NCI-H146 treated with DMSO at 0.1 percent for 48 hours (cell line): ENCODE data around the gene COMMD6.

ENCODE experiments used
- DNase-seq: peaks from one replicate; lab custom pipeline; 2025; ENCODE audit not compliant: unreplicated experiment; lab: John Stamatoyannopoulos, UW

COMMD6 gene

DNA sequence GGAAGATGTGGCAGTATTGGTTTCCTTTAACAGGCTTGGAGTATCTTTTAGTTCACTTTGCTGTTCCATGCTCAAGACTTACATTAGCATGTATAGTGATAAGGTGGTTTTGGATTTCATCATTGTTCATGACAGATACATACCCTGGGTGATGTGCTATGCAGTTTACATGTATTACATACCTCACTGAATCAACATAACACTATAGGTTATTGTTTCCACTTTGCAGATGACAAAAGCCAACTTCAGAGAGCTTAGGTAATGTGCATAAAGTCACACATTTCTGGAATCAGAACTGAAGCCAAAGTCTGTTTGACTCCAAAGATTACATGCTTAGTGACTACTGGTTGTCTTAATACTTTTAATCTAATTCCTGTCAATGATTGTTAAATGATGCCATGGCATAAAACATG, 7.1 kb downstream of the COMMD6 start:
- no peak for DNase-seq

GRCh38 chr13:75521956-75522355, 15.7 kb downstream of the COMMD6 start:
- DNase-seq, result no peak

DNA sequence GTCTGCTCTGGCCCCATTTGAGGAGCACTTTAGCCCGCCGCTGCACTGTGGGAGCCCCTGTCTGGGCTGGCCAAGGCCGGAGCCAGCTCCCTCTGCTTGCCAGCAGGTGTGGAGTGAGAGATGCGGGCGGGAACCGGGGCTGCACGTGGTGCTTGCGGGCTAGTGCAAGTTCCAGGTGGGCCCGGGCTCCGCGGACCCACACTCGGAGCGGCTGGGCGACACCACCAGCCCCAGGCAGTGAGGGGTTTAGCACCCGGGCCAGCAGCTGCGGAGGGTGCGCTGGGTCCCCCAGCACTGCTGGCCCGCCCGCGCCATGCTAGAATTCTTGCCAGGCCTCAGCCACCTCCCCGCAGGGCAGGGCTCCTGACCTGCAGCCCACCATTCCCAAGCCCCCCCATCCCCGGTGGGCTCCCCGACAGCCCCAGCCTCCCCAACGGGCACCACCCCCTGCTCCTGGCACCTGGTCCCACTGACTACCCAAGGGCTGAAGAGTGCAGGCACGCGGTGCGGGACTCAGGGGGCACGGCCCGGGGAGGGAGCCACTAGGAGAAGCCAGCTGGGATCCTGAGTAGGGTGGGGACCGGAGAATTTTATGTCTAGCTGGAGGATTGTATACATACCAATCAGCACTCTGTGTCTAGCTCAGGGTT, 19.1 kb downstream of the COMMD6 start:
- no peak for DNase-seq

- no peak for DNase-seq
Measured at GRCh38 chr13:75514080-75514995, 23.3 kb downstream of the COMMD6 start.

DNA sequence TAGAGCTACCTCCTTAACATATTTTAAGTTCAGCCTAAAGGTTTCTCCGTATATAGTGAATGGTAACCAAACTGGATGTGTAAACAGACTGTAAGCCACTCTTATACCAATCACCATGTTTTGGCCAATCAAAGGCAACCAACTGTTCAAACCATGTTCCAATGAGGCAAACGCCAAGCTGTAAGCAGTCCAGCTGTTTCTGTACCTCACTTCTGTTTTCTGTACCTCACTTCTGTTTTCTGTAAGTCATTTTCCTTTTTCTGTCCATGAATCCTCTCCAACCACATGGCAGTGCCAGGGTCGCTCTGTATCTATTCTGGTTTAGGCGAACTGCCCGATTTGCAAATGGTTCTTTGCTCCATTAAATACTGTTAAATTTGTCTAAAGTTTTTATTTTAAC, 24.4 kb downstream of the COMMD6 start:
- no peak for DNase-seq

GRCh38 chr13:75512253-75512652, 25.4 kb downstream of the COMMD6 start:
- DNase-seq, result no peak

GRCh38 chr13:75511051-75511625, 26.5 kb downstream of the COMMD6 start:
- no peak for DNase-seq

- no peak for DNase-seq
Measured at GRCh38 chr13:75508002-75508548, 29.6 kb downstream of the COMMD6 start.

DNA sequence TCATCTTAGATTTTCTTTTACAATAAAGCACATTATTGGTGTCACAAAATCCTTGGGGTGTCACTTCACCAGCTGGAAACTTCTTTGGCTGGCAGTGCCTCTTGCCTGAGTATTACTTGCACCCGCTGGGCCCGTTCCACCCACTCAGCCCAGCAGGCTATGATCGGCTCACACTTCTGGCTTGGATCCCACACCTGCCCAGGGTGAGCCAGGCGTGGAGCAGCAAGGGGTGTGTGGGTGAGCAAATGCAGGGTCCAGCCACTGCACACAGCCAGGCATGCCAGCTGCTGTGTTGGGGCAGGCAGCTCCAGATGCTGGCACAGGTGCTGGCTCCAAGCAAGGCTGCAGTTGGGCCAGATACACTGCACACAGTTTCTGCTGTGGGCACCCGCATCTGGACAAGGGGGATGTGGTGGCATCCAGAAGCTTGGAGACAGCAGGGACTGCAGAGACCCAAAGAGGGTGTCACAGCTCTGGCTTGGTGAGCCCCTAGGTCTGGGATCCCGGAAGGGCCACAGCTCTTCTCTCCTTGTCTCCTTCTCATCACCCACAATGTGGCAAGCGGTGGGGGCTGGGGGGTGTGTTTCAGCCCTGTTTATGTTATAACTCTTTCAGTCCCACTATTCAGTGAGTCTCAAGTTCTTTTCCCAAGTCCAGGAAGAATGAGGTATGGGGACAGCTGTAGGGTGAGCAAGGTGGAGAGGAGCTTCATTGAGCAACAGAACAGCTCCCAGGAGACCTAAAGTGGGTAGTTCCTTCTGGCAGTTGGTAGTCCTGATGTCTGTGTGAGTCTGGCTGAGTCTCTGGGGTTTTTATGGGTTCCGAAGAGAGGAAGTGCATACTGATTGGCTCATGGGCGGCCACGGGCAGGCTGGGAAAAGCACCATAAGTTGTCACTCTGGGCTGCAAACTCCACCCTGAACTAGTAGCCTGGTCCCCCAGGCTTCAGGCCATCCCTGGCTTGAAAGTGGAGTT, 30.3 kb downstream of the COMMD6 start:
- no peak for DNase-seq

GRCh38 chr13:75506018-75506417, 31.6 kb downstream of the COMMD6 start:
- DNase-seq, result no peak

DNA sequence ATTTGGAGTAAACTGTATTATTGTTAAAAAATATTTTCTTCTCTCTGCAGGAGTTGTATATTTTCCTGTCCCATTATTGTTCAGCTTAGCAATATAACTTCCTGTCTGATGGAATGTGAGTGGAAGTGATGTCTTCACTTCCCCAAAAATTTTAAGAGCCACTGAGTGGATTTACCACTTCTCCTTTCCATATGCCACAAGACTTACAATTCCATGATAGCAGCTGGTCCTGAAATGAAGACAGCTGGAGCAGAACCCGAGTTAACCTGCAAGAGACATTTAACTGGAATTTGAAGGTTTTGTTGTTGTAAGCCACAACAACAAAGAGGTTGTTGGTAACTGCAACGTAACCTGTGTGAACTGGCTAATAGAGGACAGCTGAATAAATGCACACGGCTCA, 32.3 kb downstream of the COMMD6 start:
- no peak for DNase-seq

GRCh38 chr13:75495938-75496337, 41.7 kb downstream of the COMMD6 start:
- no peak for DNase-seq

- no peak for DNase-seq
Measured at GRCh38 chr13:75494491-75494890, 43.1 kb downstream of the COMMD6 start.

- DNase-seq, result no peak
Measured at GRCh38 chr13:75493156-75493555, 44.5 kb downstream of the COMMD6 start.

DNA sequence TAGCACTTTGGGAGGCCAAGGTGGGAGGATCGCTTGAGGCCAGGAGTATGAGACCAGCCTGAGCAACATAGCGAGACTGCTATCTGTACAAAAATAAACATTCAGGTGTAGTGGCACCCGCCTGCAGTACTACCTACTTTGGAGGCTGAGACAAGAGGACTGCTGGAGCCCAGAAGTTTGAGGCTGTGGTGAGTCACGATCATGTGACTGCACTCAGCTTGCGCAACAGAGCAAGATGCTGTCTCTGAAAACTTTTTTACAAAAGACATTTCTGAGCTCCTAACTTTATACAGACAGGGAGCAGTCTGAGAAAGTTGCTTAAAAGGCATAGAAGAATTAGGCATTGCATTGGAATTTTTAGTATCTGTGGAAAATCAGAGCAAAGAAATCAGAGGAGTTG, 45.3 kb downstream of the COMMD6 start:
- no peak for DNase-seq

DNA sequence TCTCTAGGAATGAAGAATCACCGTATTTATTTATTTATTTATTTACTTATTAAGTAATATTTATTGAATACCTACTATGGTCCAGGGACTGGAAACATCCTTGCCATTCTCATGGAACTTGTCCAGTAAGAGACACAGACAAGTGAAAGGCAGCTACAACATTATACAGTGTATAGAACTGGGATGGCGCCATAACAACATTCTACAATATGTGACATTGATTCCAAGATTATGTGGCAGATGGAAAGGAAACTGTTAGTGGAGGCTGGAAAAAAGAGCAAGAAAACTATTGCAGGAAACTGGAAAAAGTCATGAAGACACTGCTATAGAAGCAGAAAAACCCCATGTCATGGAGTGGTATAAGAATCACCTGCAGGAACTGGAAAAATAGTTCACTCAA, 46.3 kb downstream of the COMMD6 start:
- DNase-seq, result no peak

GRCh38 chr13:75489502-75490263, 48.0 kb downstream of the COMMD6 start:
- no peak for DNase-seq

- DNase-seq, result no peak
Measured at GRCh38 chr13:75486146-75487062, 51.2 kb downstream of the COMMD6 start.
